ENCODE results near the gene OIT3.

The OIT3 gene

GRCh38 chr10:72979709-72980108 is 86.2 kb downstream of the OIT3 start:
- TF ChIP-seq EZH2 (IDR thresholded peaks at IDR 0.05; ENCODE audit: borderline replicate concordance, low read depth, low read length, severe bottlenecking): no peak
- TF ChIP-seq, protein P1, sequence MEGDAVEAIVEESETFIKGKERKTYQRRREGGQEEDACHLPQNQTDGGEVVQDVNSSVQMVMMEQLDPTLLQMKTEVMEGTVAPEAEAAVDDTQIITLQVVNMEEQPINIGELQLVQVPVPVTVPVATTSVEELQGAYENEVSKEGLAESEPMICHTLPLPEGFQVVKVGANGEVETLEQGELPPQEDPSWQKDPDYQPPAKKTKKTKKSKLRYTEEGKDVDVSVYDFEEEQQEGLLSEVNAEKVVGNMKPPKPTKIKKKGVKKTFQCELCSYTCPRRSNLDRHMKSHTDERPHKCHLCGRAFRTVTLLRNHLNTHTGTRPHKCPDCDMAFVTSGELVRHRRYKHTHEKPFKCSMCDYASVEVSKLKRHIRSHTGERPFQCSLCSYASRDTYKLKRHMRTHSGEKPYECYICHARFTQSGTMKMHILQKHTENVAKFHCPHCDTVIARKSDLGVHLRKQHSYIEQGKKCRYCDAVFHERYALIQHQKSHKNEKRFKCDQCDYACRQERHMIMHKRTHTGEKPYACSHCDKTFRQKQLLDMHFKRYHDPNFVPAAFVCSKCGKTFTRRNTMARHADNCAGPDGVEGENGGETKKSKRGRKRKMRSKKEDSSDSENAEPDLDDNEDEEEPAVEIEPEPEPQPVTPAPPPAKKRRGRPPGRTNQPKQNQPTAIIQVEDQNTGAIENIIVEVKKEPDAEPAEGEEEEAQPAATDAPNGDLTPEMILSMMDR (IDR thresholded peaks at IDR 0.05; ENCODE audit: borderline replicate concordance, extremely low read depth, low read length, poor library complexity, severe bottlenecking): no peak

GRCh38 chr10:72980348-72980747 is 86.8 kb downstream of the OIT3 start:
- ATAC-seq (ENCODE audit: insufficient read depth, low read depth) (no peak), DNase-seq (no peak)
- no peaks in the 10 kb centered on the region for H3K79me2 ChIP-seq (ENCODE audit: insufficient read depth, low read length)
- H3K36me3 ChIP-seq (ENCODE audit: insufficient read depth, low read length): no peaks in the 10 kb centered on the region
- H3K4me3 ChIP-seq (ENCODE audit: low read depth in 1 of 2, low read length in 2 of 2): no peak overlapping the region
- H3K9ac ChIP-seq (ENCODE audit: low read depth, low read length): no peak overlapping the region
- no peak overlapping the region for H3K4me2 ChIP-seq (ENCODE audit: insufficient read depth, low read length)
- H3K27me3 ChIP-seq (ENCODE audit: insufficient read depth, low read length, poor library complexity): no peaks in the 10 kb centered on the region
- no peaks in the 10 kb centered on the region for H3K4me1 ChIP-seq (ENCODE audit: insufficient read depth, low read length)
- H3K9me3 ChIP-seq (ENCODE audit: insufficient read depth, low read length, severe bottlenecking): peaks cover 29% of the 10 kb centered on the region
- H3K27ac ChIP-seq (ENCODE audit: low read length): no peak overlapping the region
- H4K20me1 ChIP-seq (ENCODE audit: insufficient read depth, low read length): no peaks in the 10 kb centered on the region
- H2AFZ ChIP-seq (ENCODE audit: low read depth, low read length): no peak overlapping the region
- no peak for TF ChIP-seq EZH2 (IDR thresholded peaks at IDR 0.05; ENCODE audit: borderline replicate concordance, low read depth, low read length, severe bottlenecking)
- TF ChIP-seq, protein P1 (IDR thresholded peaks at IDR 0.05; ENCODE audit: borderline replicate concordance, extremely low read depth, low read length, poor library complexity, severe bottlenecking): no peak

More at GRCh38 chr10:72979709-72980108, 86.2 kb downstream of the OIT3 start:
- H3K9me3 ChIP-seq (ENCODE audit: insufficient read depth, low read length, severe bottlenecking): peaks cover 30% of the 10 kb centered on the region
- H2AFZ ChIP-seq (ENCODE audit: low read depth, low read length): no peak overlapping the region
- no peak overlapping the region for H3K9ac ChIP-seq (ENCODE audit: low read depth, low read length)
- H3K4me1 ChIP-seq (ENCODE audit: insufficient read depth, low read length): no peaks in the 10 kb centered on the region
- no peak for DNase-seq
- no peaks in the 10 kb centered on the region for H3K36me3 ChIP-seq (ENCODE audit: insufficient read depth, low read length)
- H4K20me1 ChIP-seq (ENCODE audit: insufficient read depth, low read length): no peaks in the 10 kb centered on the region
- H3K27ac ChIP-seq (ENCODE audit: low read length): no peak overlapping the region
- H3K27me3 ChIP-seq (ENCODE audit: insufficient read depth, low read length, poor library complexity): no peaks in the 10 kb centered on the region
- no peaks in the 10 kb centered on the region for H3K79me2 ChIP-seq (ENCODE audit: insufficient read depth, low read length)
- H3K4me3 ChIP-seq (ENCODE audit: low read depth in 1 of 2, low read length in 2 of 2): no peak overlapping the region
- H3K4me2 ChIP-seq (ENCODE audit: insufficient read depth, low read length): no peak overlapping the region
- ATAC-seq (ENCODE audit: insufficient read depth, low read depth): no peak

- Histone ChIP-seq H3K79me2 (ENCODE audit: insufficient read depth, low read length) (no peaks in the 10 kb centered on the region), H4K20me1 (ENCODE audit: insufficient read depth, low read length) (no peaks in the 10 kb centered on the region), H3K9me3 (ENCODE audit: insufficient read depth, low read length, severe bottlenecking) (peaks cover 28% of the 10 kb centered on the region), H3K4me3 (ENCODE audit: low read depth in 1 of 2, low read length in 2 of 2) (no peak overlapping the region), H2AFZ (ENCODE audit: low read depth, low read length) (no peak overlapping the region), H3K36me3 (ENCODE audit: insufficient read depth, low read length) (no peaks in the 10 kb centered on the region), H3K27me3 (ENCODE audit: insufficient read depth, low read length, poor library complexity) (no peaks in the 10 kb centered on the region), H3K27ac (ENCODE audit: low read length) (no peak overlapping the region), H3K4me2 (ENCODE audit: insufficient read depth, low read length) (no peak overlapping the region), H3K9ac (ENCODE audit: low read depth, low read length) (no peak overlapping the region), H3K4me1 (ENCODE audit: insufficient read depth, low read length) (no peaks in the 10 kb centered on the region)
- no peak for TF ChIP-seq EZH2 (IDR thresholded peaks at IDR 0.05; ENCODE audit: borderline replicate concordance, low read depth, low read length, severe bottlenecking)
- TF ChIP-seq, protein P1 (IDR thresholded peaks at IDR 0.05; ENCODE audit: borderline replicate concordance, extremely low read depth, low read length, poor library complexity, severe bottlenecking): no peak
- ATAC-seq (ENCODE audit: insufficient read depth, low read depth): no peak
- no peak for DNase-seq
These were observed 87.7 kb downstream of the OIT3 start for GRCh38 chr10:72981028-72981881.

All from DND-41 (cell line).